HFFc6 (cell line): ENCODE data around the gene CHD9. TPM values are rescaled to one million over a fixed set of nuclear protein-coding genes. Genes with fewer than 3 reads are reported as not detected.

Experiments used
- DNase-seq: peaks from one replicate; pipeline ENCODE4 v3.0.0-alpha.2; 2018
- H3K27ac Mint-ChIP-seq: 2 replicates; pipeline ENCODE4 v1.8.0; 2020; ENCODE audit warnings: mild to moderate bottlenecking, mixed read lengths
- H3K27me3 Mint-ChIP-seq: 2 replicates; pipeline ENCODE4 v1.8.0; 2021; ENCODE audit warnings: mild to moderate bottlenecking, moderate library complexity, mixed read lengths; ENCODE audit not compliant: insufficient read depth
- H3K36me3 Mint-ChIP-seq: 2 replicates; pipeline ENCODE4 v1.8.0; 2021; ENCODE audit warnings: low read depth, mixed read lengths
- H3K4me1 Mint-ChIP-seq: 2 replicates; pipeline ENCODE4 v1.8.0; 2020; ENCODE audit warnings: low read depth, mixed read lengths
- H3K4me3 Mint-ChIP-seq: 2 replicates; pipeline ENCODE4 v1.8.0; 2020; ENCODE audit warnings: mild to moderate bottlenecking, moderate library complexity, mixed read lengths
- H3K9me3 Mint-ChIP-seq: 2 replicates; pipeline ENCODE4 v1.8.0; 2020; ENCODE audit warnings: mild to moderate bottlenecking, mixed read lengths
- total RNA-seq, 6 experiments: library from RNA; stranded (reverse); fragmentation: NEBNext Ultra II Directional; extraction: Animal tissue kit (Norgen Biotek cat#: 25700); gene quantifications; 2 replicates in 1 of 6; 3 replicates in 5 of 6; pipeline ENCODE4 v1.2.3, GENCODE V29; 2021
- TF ChIP-seq, protein P1 (sequence below): fragments of 200-600 bp; sonication (generic); IDR thresholded peaks from 2 replicates; pipeline ENCODE4 v1.5.0; 2021; ENCODE audit warnings: antibody characterized with exemption, mild to moderate bottlenecking

Gene CHD9
- total RNA-seq, 6 experiments from 2014 or later, result 39.7 to 48.8 (median 45.7) TPM

GRCh38 chr16:53357208-53357586 lies 302.4 kb downstream of the CHD9 start:
- DNase-seq, result no peak
- Mint-ChIP-seq H3K4me3 (no peak overlapping the region), H3K27me3 (peaks cover 23% of the 10 kb centered on the region)

GRCh38 chr16:53357955-53358354 lies 303.2 kb downstream of the CHD9 start:
- H3K9me3 Mint-ChIP-seq, result no peaks in the 10 kb centered on the region
- no peaks in the 10 kb centered on the region for H3K4me1 Mint-ChIP-seq
- H3K4me3 Mint-ChIP-seq, result no peak overlapping the region
- no peak for DNase-seq
- H3K27me3 Mint-ChIP-seq, result peaks cover 24% of the 10 kb centered on the region
- no peaks in the 10 kb centered on the region for H3K36me3 Mint-ChIP-seq
- H3K27ac Mint-ChIP-seq, result no peak overlapping the region
- TF ChIP-seq, protein P1, sequence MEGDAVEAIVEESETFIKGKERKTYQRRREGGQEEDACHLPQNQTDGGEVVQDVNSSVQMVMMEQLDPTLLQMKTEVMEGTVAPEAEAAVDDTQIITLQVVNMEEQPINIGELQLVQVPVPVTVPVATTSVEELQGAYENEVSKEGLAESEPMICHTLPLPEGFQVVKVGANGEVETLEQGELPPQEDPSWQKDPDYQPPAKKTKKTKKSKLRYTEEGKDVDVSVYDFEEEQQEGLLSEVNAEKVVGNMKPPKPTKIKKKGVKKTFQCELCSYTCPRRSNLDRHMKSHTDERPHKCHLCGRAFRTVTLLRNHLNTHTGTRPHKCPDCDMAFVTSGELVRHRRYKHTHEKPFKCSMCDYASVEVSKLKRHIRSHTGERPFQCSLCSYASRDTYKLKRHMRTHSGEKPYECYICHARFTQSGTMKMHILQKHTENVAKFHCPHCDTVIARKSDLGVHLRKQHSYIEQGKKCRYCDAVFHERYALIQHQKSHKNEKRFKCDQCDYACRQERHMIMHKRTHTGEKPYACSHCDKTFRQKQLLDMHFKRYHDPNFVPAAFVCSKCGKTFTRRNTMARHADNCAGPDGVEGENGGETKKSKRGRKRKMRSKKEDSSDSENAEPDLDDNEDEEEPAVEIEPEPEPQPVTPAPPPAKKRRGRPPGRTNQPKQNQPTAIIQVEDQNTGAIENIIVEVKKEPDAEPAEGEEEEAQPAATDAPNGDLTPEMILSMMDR, result no peak

More at GRCh38 chr16:53357208-53357586, 302.4 kb downstream of the CHD9 start:
- Mint-ChIP-seq H3K4me1 (no peaks in the 10 kb centered on the region), H3K9me3 (no peaks in the 10 kb centered on the region), H3K36me3 (no peaks in the 10 kb centered on the region), H3K27ac (no peak overlapping the region)
- TF ChIP-seq, protein P1, result no peak

GRCh38 chr16:53358884-53359283 lies 304.1 kb downstream of the CHD9 start:
- peaks cover 29% of the 10 kb centered on the region for H3K27me3 Mint-ChIP-seq
- no peaks in the 10 kb centered on the region for H3K36me3 Mint-ChIP-seq
- H3K9me3 Mint-ChIP-seq, result no peaks in the 10 kb centered on the region
- no peak for DNase-seq
- no peaks in the 10 kb centered on the region for H3K4me1 Mint-ChIP-seq
- TF ChIP-seq, protein P1, result no peak
- no peak overlapping the region for H3K27ac Mint-ChIP-seq
- no peak overlapping the region for H3K4me3 Mint-ChIP-seq

GRCh38 chr16:53369921-53370320 lies 315.1 kb downstream of the CHD9 start:
- H3K36me3 Mint-ChIP-seq, result no peaks in the 10 kb centered on the region
- H3K27me3 Mint-ChIP-seq, result peaks cover 17% of the 10 kb centered on the region
- H3K4me1 Mint-ChIP-seq, result no peaks in the 10 kb centered on the region
- no peak overlapping the region for H3K4me3 Mint-ChIP-seq
- no peak for DNase-seq
- no peaks in the 10 kb centered on the region for H3K9me3 Mint-ChIP-seq
- TF ChIP-seq, protein P1, result no peak
- H3K27ac Mint-ChIP-seq, result no peak overlapping the region

- Mint-ChIP-seq H3K36me3 (no peaks in the 10 kb centered on the region), H3K4me3 (no peak overlapping the region), H3K4me1 (no peaks in the 10 kb centered on the region), H3K9me3 (no peaks in the 10 kb centered on the region), H3K27ac (no peak overlapping the region), H3K27me3 (peaks cover 20% of the 10 kb centered on the region)
- DNase-seq, result no peak
- TF ChIP-seq, protein P1, result no peak
Observed at GRCh38 chr16:53370827-53371226, 316.0 kb downstream of the CHD9 start.
